CD14-positive monocyte (primary cell): Measurements from ENCODE around the gene SCOC. TPM values are rescaled to one million over a fixed set of nuclear protein-coding genes. Genes with fewer than 3 reads are reported as not detected.

Experiments
- DNase-seq, 3 donors: peaks; one replicate each; pipeline ENCODE4 v3.0.0-alpha.2; 2011 to 2022
- H2AFZ ChIP-seq: 2 replicates; pipeline ENCODE4 v1.6.0; 2012; ENCODE audit warnings: mild to moderate bottlenecking, low read depth, low read length, inconsistent platforms; ENCODE audit not compliant: insufficient read depth, poor library complexity, severe bottlenecking
- H3K27ac ChIP-seq, 2 donors: 1 replicate in 1 of 2; 2 replicates in 1 of 2; pipeline ENCODE4 v1.5.1; 2012 to 2013; ENCODE audit warnings: low read length in 2 of 2, control low read depth in 1 of 2, inconsistent platforms in 1 of 2, low read depth in 1 of 2, mild to moderate bottlenecking in 1 of 2
- H3K27me3 ChIP-seq, 2 donors: one replicate each; pipeline versions ENCODE4 v1.6.0 to v1.6.1; 2011 to 2013; ENCODE audit warnings: low read length in 2 of 2; ENCODE audit not compliant: control insufficient read depth in 2 of 2, insufficient read depth in 2 of 2
- H3K36me3 ChIP-seq, 2 donors: replicated peaks in 1 of 2; 1 replicate in 1 of 2; 2 replicates in 1 of 2; pipeline versions ENCODE4 v1.5.1 to v1.6.1; 2012 to 2013; ENCODE audit warnings: low read length in 2 of 2, control low read depth in 1 of 2, inconsistent platforms in 1 of 2, mild to moderate bottlenecking in 1 of 2; ENCODE audit not compliant: insufficient read depth in 2 of 2, control insufficient read depth in 1 of 2
- H3K4me1 ChIP-seq, 2 donors: 1 replicate in 1 of 2; 2 replicates in 1 of 2; pipeline versions ENCODE4 v1.5.1 to v1.6.1; 2012 to 2013; ENCODE audit warnings: low read length in 2 of 2, control low read depth in 1 of 2, inconsistent platforms in 1 of 2, mild to moderate bottlenecking in 1 of 2, moderate library complexity in 1 of 2; ENCODE audit not compliant: insufficient read depth in 2 of 2, control insufficient read depth in 1 of 2
- H3K4me2 ChIP-seq: replicated peaks from 2 replicates; pipeline ENCODE3; 2012; ENCODE audit warnings: low read length, moderate library complexity, mild to moderate bottlenecking; ENCODE audit not compliant: poor library complexity, severe bottlenecking; ENCODE audit errors: extremely low read depth
- H3K4me3 ChIP-seq, 3 experiments: fragments of 200-600 bp in 1 of 3; sonication (generic) in 1 of 3; replicated peaks in 1 of 3; 1 replicate in 2 of 3; 2 replicates in 1 of 3; pipeline ENCODE4 v1.5.1; 2011 to 2013; ENCODE audit warnings: low read length in 3 of 3, mild to moderate bottlenecking in 3 of 3, control low read depth in 2 of 3, low read depth in 2 of 3, inconsistent platforms in 1 of 3, moderate library complexity in 1 of 3
- H3K79me2 ChIP-seq: 2 replicates; pipeline ENCODE4 v1.6.0; 2012; ENCODE audit warnings: mild to moderate bottlenecking, control low read depth, inconsistent platforms, low read length, moderate library complexity; ENCODE audit not compliant: insufficient read depth
- H3K9ac ChIP-seq: 2 replicates; pipeline ENCODE4 v1.6.0; 2017; ENCODE audit warnings: low read length, mild to moderate bottlenecking; ENCODE audit not compliant: insufficient read depth, poor library complexity, severe bottlenecking
- H3K9me3 ChIP-seq, 2 donors: replicated peaks in 1 of 2; 1 replicate in 1 of 2; 2 replicates in 1 of 2; pipeline versions ENCODE4 v1.5.1 to v1.6.1; 2012 to 2013; ENCODE audit warnings: low read length in 2 of 2, control low read depth in 1 of 2; ENCODE audit not compliant: control insufficient read depth in 1 of 2, insufficient read depth in 1 of 2
- H4K20me1 ChIP-seq: 2 replicates; pipeline ENCODE4 v1.6.0; 2012; ENCODE audit warnings: mild to moderate bottlenecking, low read length, control low read depth, moderate library complexity; ENCODE audit not compliant: insufficient read depth
- H3K27ac Mint-ChIP-seq, 7 donors: one replicate each; pipeline ENCODE4 v1.8.0; 2020; ENCODE audit warnings: mild to moderate bottlenecking in 7 of 7, mixed read lengths in 7 of 7, moderate library complexity in 6 of 7, inconsistent platforms in 2 of 7
- H3K27me3 Mint-ChIP-seq, 3 donors: one replicate each; pipeline ENCODE4 v1.8.0; 2021 to 2022; ENCODE audit warnings: low read depth in 3 of 3, mild to moderate bottlenecking in 3 of 3, mixed read lengths in 3 of 3, moderate library complexity in 3 of 3, inconsistent platforms in 1 of 3
- H3K36me3 Mint-ChIP-seq, 2 donors: one replicate each; pipeline ENCODE4 v1.8.0; 2020; ENCODE audit warnings: mixed read lengths in 2 of 2, inconsistent platforms in 1 of 2, mild to moderate bottlenecking in 1 of 2
- H3K4me1 Mint-ChIP-seq: one replicate; pipeline ENCODE4 v1.8.0; 2020; ENCODE audit warnings: mild to moderate bottlenecking, mixed read lengths
- H3K4me3 Mint-ChIP-seq, 2 donors: one replicate each; pipeline ENCODE4 v1.8.0; 2020; ENCODE audit warnings: mild to moderate bottlenecking in 2 of 2, mixed read lengths in 2 of 2, moderate library complexity in 1 of 2
- H3K9me3 Mint-ChIP-seq, 7 donors: one replicate each; pipeline ENCODE4 v1.8.0; 2020 to 2022; ENCODE audit warnings: mixed read lengths in 7 of 7, mild to moderate bottlenecking in 6 of 7, moderate library complexity in 6 of 7, inconsistent platforms in 2 of 7
- CTCF ChIP-seq: fragments of 200-600 bp; IDR thresholded peaks from one replicate; pipeline ENCODE4 v1.8.0; 2022; ENCODE audit warnings: antibody characterized with exemption, mild to moderate bottlenecking
- WGBS: methylation state at CpG from one replicate; pipeline ENCODE4 v1.1.5; 2013; ENCODE audit warnings: missing lambda C conversion rate; ENCODE audit not compliant: insufficient coverage; 5-methylcytosine and 5-hydroxymethylcytosine counted together
- intact Hi-C, 2 donors: fragments of 100-400 bp; cut with micrococcal nuclease; formaldehyde crosslinking; loops; one replicate each; pipeline versions ENCODE4 v1.15.0 to v1.15.1; 2023
- polyA plus RNA-seq, 3 donors: library from polyadenylated mRNA; depleted of rRNA in 1 of 3; unstranded in 2 of 3; stranded (reverse) in 1 of 3; fragments of 300-500 nt in 2 of 3; fragments of >200 nt in 1 of 3; fragmentation: Illumina TruSeq in 2 of 3; gene quantifications; 1 replicate in 2 of 3; 2 replicates in 1 of 3; pipeline ENCODE4 v1.2.3, GENCODE V29; 2012 to 2021

The SCOC gene
- polyA plus RNA-seq, 3 donors, result 5.3 to 22.6 (median 21.2) TPM

- Mint-ChIP-seq H3K36me3 (no peaks in the 10 kb centered on the region), H3K4me1 (peaks cover 4% of the 10 kb centered on the region), H3K27me3 (peaks cover 0 to 2% (median 2%) of the 10 kb centered on the region in 3 donors), H3K9me3 (no peaks in the 10 kb centered on the region), H3K27ac (no peak overlapping the region), H3K4me3 (no peak overlapping the region)
- Histone ChIP-seq H4K20me1 (no peaks in the 10 kb centered on the region), H3K9me3 (no peaks in the 10 kb centered on the region), H3K4me3 (no peak overlapping the region), H3K4me2 (no peak overlapping the region), H3K9ac (no peak overlapping the region), H3K79me2 (no peaks in the 10 kb centered on the region), H2AFZ (no peak overlapping the region), H3K27me3 (no peaks in the 10 kb centered on the region), H3K4me1 (no peaks in the 10 kb centered on the region), H3K36me3 (no peaks in the 10 kb centered on the region), H3K27ac (no peak overlapping the region)
- no peak for DNase-seq
- intact Hi-C loops, result loop anchor here in 1 of 2 donors (10.0 kb wide), 2 partner anchors 497 to 623 kb away; no protein-coding TSS in a partner anchor
- no CpG with 5 or more reads among the region's 3 CpGs for WGBS
- TF ChIP-seq CTCF, result no peak
These were observed 15.6 kb upstream of the SCOC start for GRCh38 chr4:140357868-140358267.

- Histone ChIP-seq H2AFZ (no peak overlapping the region), H3K9me3 (no peaks in the 10 kb centered on the region), H3K27me3 (no peaks in the 10 kb centered on the region), H3K9ac (no peak overlapping the region), H3K4me1 (no peaks in the 10 kb centered on the region), H3K4me3 (no peak overlapping the region), H4K20me1 (no peaks in the 10 kb centered on the region), H3K79me2 (no peaks in the 10 kb centered on the region), H3K27ac (no peak overlapping the region), H3K36me3 (no peaks in the 10 kb centered on the region), H3K4me2 (no peak overlapping the region)
- Mint-ChIP-seq H3K9me3 (no peaks in the 10 kb centered on the region), H3K27me3 (peaks cover 0 to 2% (median 2%) of the 10 kb centered on the region in 3 donors), H3K4me3 (no peak overlapping the region), H3K27ac (no peak overlapping the region), H3K4me1 (peaks cover 4% of the 10 kb centered on the region), H3K36me3 (no peaks in the 10 kb centered on the region)
- no peak for TF ChIP-seq CTCF
- DNase-seq, result no peak
- intact Hi-C loops, result loop anchor here in 1 of 2 donors (10.0 kb wide), 2 partner anchors 497 to 623 kb away; no protein-coding TSS in a partner anchor
- WGBS, result no CpG with 5 or more reads among the region's 1 CpG
These were observed 15.2 kb upstream of the SCOC start for GRCh38 chr4:140358281-140358680.
